CD4-positive, alpha-beta T cell treated with Interleukin-15 for 1 hour (primary cell): ENCODE measurements around the gene ATXN1.

Experiments used
- DNase-seq: peaks from one replicate; pipeline ENCODE4 v3.0.0-alpha.2; 2020

The ATXN1 gene

GRCh38 chr6:16596616-16597331 lies 164.5 kb downstream of the ATXN1 start:
- no peak for DNase-seq

- DNase-seq, result no peak
Measured at GRCh38 chr6:16595514-16596120, 165.6 kb downstream of the ATXN1 start.

DNA sequence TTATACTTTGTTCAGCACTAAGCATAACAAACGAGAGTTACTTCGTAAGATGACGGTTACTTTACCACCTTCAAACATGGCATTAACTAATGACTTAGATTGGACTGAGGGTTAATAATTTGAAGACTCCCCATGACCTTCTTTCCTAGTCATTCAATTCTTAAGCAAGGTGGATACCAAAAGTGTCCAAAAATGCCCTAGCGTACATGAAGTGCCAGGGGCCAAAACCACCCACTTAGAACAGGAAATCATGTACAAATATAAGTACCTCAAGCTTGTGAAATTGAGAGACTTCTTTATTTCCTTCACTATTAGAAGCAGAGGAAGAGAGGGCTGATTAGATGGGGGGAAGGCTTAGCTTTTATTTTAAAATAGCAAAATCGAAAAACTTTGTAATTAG lies 166.4 kb downstream of the ATXN1 start:
- DNase-seq, result no peak

DNA sequence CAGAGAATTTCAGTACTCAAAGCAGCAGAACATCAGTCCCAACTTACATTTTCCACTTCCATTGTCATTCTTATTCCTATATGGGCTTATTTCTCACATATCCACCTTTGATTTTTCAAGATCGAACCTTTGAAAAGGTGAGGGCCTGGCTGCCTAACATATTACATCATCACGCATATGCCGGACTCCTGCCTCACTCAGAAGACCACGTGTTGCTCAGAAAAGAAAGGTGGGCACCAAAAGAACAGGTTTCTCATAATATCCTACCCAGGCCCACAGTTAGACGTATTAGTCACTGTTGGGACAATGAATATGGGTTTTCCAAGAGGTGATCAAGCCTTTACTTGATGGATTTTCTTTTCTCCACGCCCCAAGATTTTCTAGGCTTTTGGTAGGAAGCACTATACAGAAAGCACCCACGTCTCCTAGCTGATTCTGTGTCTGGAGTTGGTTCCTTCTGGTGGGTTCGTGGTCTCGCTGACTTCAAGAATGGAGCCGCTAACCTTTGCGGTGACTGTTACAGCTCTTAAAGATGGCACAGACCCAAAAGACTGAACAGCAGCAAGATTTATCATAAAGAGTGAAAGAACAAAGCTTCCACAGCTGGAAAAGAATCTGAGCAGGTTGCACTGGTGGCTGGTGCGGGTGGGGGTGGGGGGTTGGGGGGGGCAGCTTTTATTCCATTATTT lies 168.9 kb downstream of the ATXN1 start:
- DNase-seq, result no peak

DNA sequence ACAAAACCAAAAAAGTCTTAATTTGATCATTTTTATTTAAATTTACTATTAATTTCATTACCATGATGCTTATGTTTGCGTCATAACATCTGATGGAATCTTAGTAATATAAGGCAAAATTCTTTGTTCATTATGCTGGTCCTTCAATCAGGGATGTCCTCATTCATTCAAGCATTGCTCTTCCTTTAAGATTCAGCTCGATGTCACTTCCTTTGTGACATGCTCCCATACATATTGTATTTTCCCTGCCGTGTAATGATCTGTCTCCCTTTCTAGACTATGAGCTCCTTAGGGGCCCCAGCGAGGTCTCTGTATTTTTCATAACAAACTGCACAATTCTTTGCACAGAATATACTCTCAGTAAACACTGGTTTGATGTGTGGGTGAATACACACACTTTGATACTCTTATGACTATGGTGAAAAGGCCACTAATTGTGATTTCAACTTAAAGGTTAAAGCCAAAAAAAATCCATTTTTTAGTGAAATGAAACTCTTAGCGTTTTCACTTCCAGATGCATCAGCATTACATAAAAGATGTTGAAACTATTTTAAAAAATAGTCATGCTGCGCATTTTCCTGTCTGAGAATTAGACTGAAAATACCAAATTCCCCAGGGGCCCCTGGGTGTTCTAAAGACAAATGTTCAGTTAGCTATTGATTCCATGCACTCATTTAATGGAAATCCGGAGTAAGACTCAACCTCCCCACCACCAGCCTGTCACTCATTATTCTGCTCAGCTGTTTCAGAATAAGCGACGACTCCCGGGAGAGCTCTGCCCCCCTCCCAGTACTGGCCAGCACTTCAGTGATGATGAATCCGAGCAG lies 169.7 kb downstream of the ATXN1 start:
- no peak for DNase-seq

DNA sequence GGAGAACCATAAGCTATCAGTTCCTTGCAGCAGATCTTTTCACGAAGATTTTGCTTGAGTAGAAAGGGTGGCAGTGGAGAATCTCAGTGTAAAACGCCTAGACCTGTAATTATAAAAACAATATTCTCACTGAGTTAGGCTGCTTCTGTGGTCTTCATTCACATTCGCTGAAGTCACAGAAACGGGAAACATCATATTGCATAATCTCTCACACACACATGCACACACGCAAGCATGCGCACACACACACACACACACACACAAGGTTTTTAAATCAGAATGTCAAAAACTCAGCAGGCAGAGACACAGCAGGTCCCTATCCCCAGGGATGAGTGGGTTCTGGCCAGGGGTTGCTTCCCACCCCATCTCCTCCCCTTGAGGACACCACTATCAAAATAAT lies 175.5 kb downstream of the ATXN1 start:
- no peak for DNase-seq

DNA sequence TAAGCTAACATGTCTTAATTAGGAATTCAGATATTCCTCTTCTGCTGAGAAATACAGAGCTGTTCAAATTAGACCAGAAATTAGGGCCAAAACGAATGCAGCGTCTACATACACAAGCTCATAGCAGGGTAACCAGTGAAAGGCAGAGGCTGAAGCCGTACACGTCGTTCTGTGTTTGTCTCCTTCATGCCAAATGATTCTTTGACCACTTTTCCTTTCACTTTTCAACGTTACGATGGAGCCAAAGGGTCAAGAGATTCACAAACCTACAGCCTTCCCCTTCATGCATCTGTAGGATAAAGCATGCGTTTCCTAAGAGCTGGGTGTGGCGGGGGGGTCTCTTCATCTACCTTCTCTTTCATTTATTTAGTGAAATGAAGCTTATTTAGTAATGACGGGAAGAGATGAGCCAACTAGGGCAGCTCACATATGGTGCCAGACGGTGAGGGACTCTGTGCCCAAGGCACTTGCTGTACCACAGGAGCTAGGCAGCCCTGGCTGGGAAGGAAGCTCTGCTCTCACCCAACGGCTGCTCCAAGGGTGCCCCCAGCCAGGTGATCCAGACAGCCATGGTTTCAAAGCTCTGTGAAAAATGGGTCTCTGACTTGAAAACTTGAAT lies 178.0 kb downstream of the ATXN1 start:
- no peak for DNase-seq

DNA sequence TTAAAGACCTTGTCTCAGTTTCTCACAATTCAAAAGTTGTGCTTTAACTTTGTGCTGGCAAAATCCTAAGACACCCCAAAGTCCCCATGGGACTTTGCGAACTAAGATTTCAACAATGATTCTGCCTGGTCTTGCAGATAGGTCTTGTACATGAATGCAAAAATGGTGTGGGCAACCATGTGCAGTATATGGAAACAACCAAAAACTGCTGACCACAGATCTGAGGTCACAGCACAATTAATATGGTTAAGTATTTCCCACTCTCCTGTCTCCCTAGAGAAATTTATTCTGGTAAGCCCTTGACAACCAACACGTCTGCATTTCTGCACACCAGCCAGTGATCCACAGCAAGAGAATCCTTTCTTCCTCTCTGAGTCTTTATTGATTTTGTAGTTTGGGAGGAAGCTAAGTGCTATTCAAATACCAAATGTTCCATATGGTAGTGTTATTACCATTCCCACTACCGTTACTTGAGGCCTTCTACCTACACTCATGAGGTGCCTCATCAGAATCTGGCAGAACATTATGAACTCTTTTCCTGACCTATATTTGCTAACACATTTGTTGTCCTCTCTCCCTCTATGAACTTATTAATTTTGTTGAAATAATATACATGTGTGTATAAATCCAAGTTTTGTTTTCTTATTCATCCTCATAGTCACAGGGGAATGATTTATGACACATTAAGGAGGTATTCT lies 178.7 kb downstream of the ATXN1 start:
- DNase-seq, result no peak

GRCh38 chr6:16578695-16579285 lies 182.5 kb downstream of the ATXN1 start:
- no peak for DNase-seq

- DNase-seq, result no peak
Measured at GRCh38 chr6:16576451-16577368, 184.6 kb downstream of the ATXN1 start.

- DNase-seq, result no peak
Measured at GRCh38 chr6:16575655-16576054, 185.6 kb downstream of the ATXN1 start.

DNA sequence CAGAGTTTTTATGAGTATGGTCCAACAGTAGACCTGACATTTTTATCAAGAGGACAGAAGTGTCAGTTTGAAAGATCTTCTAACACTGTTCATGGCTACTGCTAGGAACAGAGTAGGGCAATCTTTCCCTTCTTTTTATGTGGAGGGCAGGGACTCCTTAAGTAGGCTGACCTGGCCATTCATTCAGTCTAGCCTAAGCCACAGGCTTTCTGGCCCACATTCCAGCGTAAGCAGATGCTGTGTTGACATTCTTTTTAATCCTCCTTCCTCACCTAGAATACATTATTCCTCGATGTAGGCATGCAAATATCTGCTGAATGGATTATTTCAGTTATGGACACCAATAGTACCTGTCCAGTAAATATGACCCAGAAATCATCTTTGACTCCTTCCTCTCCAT lies 188.3 kb downstream of the ATXN1 start:
- no peak for DNase-seq

- no peak for DNase-seq
Measured at GRCh38 chr6:16572317-16572716, 188.9 kb downstream of the ATXN1 start.

DNA sequence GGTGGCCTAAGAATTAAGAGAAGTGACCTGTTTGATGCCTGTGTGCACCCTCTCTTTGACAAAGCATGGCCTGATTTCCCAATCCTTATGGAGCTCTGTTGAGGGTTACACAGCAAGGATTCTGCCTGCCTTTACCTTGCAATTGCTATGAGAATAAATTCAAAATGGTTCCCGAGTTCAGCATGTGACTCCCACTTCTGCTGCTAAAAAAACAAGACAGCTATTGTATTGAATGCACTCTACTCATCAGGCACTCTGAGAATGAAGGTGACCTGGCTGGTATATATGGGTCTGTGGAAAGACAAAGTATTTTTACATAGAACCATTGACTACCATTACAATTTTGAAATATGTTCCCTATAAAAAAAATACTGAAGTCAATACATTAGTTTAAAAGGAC lies 190.3 kb downstream of the ATXN1 start:
- DNase-seq, result no peak

DNA sequence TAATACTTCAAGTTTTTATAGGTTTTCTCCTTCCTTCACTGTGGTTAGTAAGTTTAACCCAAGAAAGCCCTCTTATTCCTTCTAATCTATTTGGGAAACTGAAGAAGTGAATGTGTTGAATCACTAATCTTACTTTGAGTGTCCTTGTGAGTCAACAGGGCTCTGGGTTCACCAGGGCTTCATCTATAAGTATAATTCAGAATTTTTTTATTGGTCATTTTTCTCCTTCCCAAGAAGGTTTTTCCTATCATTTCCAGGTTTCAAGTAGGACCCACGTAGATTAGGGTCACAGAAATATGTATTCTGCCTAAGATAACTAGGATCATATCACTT lies 191.1 kb downstream of the ATXN1 start:
- no peak for DNase-seq

DNA sequence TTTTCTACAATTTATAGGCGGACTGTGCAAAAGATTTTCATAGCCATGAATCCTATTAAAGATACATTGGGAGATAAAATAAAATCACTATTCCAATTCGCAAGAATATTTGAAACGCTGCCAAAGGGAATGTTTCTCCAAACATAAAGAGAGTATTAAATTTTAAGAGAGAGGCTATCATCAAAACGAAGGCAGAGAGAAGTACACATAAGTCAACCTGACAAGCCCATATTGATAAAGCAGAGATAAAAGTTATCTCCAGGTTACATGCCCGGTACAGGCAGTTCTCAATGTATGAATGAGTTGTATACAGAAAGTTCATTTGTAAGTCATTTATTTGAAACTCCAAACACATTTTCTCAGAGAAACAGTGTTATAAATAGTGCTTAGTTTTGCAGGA lies 193.1 kb downstream of the ATXN1 start:
- DNase-seq, result no peak

DNA sequence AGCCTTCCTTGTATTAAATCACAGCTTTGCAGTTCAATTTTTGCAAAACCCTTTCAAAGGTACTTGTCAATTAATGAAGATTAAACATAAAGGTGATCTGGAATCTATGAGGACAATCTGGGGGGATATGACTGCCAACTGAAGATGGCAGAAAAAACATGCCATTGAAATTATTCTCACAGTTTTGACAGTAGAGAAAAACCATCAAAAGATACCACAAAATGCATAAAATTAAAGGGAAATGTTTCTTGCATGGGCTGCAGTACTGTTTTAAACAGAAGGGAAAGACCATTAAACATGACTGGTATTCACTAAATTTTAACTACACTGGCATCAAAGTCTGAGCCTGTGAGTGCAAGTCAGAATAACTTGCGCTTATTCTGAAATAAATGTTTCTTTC lies 194.2 kb downstream of the ATXN1 start:
- DNase-seq, result no peak

DNA sequence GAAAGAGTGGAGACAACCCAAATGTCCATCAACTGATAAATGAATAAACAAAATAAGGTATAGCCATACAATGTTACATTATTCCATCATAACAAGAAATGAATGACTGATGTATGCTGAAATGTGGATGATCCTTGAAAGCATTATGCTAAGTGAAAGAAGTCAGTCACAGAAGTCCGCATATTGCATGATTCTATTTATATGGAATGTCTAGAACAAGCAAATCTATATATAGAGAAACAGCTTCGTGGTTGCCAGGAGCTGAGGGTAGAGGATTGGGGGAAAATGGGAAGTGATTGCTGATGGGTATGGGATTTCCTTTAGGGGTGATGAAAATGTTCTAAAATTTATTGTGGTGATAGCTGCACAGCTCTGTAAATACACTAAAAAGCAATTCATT lies 196.8 kb downstream of the ATXN1 start:
- no peak for DNase-seq

DNA sequence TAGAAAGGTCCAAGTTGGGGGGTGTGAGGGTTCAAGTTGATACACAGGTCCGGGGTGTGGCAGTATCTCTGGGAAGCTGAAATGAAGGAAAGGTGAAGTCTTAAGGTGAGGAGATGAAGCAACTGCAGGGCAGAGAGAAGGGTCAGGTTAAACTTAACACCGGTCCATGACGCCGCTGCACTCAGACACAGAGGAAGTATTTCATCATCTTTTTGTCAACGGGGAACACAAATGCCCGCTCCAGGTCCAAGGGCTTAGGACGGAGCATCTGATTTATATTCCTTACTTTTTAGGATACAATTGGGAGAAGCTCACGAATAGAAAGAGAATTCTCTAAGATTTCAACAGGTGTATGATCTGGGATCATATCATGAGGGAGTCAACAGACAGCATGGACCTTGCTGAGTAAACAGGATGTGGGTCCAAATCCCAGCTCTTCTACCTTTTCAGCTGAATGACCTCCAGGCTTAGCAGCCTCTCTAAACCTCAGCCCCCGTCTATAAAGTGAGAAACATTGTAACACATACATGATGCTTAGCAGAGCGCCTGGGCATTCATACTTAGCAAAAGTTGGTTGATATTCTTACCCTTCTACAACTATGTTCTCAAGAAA lies 197.5 kb downstream of the ATXN1 start:
- DNase-seq, result no peak

GRCh38 chr6:16562498-16562897 lies 198.8 kb downstream of the ATXN1 start:
- no peak for DNase-seq

- no peak for DNase-seq
Measured at GRCh38 chr6:16559071-16559470, 202.2 kb downstream of the ATXN1 start.
